GM20431 (cell line): ENCODE measurements around the gene MOB3C.

Source experiments
- in situ Hi-C: fragments of 300-500 bp; cut with MseI, MboI; formaldehyde crosslinking; loops from one replicate; pipeline ENCODE4 v1.15.0; 2020; ENCODE audit warnings: low sequenced_read_pairs; ENCODE audit not compliant: unreplicated experiment

Gene MOB3C

GRCh38 chr1:46611691-46612221 lies 4.9 kb downstream of the MOB3C start:
- in situ Hi-C loops = no loop called here

GRCh38 chr1:46607345-46608130 lies 9.1 kb downstream of the MOB3C start:
- in situ Hi-C loops = no loop called here

- in situ Hi-C loops = no loop called here
Observed at GRCh38 chr1:46606255-46606965, 10.2 kb downstream of the MOB3C start.

GRCh38 chr1:46605232-46605631 lies 11.4 kb downstream of the MOB3C start:
- in situ Hi-C loops = no loop called here

GRCh38 chr1:46603858-46604549 lies 12.6 kb downstream of the MOB3C start, which contains the start of gene MKNK1:
TSS of gene MKNK1 (minus strand) at chr1:46604268. CDS start at chr1:46583327, 20,941 bp downstream.
- in situ Hi-C loops = no loop called here

- in situ Hi-C loops = no loop called here
Observed at GRCh38 chr1:46603481-46603857, 13.1 kb downstream of the MOB3C start.

- in situ Hi-C loops = no loop called here
Observed at GRCh38 chr1:46601257-46602007, 15.2 kb downstream of the MOB3C start.

GRCh38 chr1:46599059-46599970 lies 17.3 kb downstream of the MOB3C start:
- in situ Hi-C loops = no loop called here

- in situ Hi-C loops = no loop called here
Observed at GRCh38 chr1:46596846-46597245, 19.8 kb downstream of the MOB3C start.

- in situ Hi-C loops = no loop called here
Observed at GRCh38 chr1:46596036-46596435, 20.6 kb downstream of the MOB3C start.

GRCh38 chr1:46595127-46595526 lies 21.5 kb downstream of the MOB3C start:
- in situ Hi-C loops = no loop called here

- in situ Hi-C loops = no loop called here
Observed at GRCh38 chr1:46594063-46594462, 22.5 kb downstream of the MOB3C start.

GRCh38 chr1:46592823-46593222 lies 23.8 kb downstream of the MOB3C start:
- in situ Hi-C loops = no loop called here

- in situ Hi-C loops = no loop called here
Observed at GRCh38 chr1:46589529-46589928, 27.1 kb downstream of the MOB3C start.

GRCh38 chr1:46587069-46587468 lies 29.5 kb downstream of the MOB3C start:
- in situ Hi-C loops = no loop called here

GRCh38 chr1:46585312-46585938 lies 31.2 kb downstream of the MOB3C start:
- in situ Hi-C loops = no loop called here

GRCh38 chr1:46583494-46583893 lies 33.1 kb downstream of the MOB3C start:
- in situ Hi-C loops = no loop called here

GRCh38 chr1:46582972-46583371 lies 33.6 kb downstream of the MOB3C start:
- in situ Hi-C loops = no loop called here
